NK-92 (cell line): Measurements from ENCODE around the gene GABBR2.

ENCODE experiments used
- DNase-seq: peaks from one replicate; lab custom pipeline; 2025; ENCODE audit not compliant: unreplicated experiment; lab: John Stamatoyannopoulos, UW

Gene GABBR2

DNA sequence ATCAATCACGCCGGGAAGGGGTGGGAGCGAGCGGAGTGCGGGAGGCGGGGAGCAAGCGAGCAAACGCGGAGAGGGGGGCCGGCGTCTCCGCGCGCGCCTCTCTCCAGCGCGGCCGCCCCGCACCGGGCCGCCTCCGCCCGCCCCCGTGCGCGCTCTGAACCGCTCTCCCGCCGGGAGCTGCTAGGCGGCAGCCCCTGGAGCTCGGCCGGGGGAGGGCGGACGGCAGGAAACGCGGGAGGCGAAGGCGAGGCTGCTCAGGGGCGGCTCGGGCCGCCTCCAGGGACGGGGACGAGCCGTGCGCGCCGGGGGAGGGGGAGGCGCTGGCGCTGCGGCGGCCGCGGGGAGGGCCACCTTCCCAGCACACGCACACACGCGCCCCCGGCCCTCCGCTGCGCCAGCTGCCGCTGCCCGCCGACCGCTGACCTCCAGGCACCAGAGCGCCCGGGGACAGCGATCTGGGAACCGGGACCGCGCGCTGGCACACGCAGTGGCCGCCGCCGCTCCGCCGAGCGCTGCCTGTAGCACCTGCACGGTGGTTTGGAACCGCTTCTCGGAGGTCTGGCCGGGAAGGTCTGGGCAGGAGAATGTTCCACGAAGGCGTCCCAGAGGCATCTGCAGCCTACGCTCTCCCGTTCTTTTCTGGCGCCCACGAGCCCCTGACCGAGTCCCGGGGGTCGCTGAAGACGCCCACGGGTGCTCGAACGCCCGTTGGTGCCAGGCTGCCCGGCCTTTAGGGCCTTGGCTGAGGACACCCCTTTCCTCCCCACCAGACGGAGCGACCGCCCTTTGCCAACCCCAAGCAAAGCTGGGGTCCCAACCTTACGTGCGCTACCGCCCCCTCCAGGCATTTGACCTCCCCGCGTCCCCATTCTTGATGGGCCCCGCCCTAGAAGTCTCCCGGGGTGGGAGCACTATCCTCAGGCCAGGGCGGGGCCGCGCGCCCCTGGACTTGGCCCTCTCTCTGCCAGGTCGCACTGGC lies at the start of gene GABBR2:
GABBR2 (minus strand) TSS at position 3 of the 979 bp plus-strand sequence. CDS start 198 bp downstream, outside the sequence.
- no peak for DNase-seq

DNA sequence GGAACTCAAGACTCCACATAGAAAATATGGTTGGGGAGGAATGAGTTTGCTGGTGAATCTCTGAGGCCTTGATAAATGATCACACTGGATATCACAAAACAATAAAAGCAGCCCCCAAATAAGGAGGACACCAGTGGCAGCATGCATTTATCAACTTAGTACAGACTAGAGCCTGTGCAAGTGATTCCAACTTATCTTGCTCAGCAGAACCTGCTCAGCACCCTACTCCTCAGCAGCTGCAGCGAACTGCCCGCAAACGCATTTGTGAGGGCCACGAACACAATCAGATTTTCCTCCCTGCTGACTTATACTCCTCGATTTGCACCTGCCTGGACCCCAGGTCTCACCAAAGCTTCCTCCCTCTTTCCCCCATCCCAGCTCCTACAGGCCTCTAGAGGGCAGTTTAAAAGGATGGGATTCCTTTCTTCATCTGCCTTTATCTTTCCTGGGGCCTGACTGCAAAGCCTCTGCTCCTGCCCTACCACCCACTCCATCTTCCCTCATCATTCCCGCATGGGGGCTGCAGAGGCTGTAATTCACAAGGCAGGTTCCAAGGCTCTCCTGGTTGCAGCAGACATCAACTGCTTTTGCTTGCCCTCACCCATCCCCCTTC lies 46.4 kb upstream of the GABBR2 start:
- no peak for DNase-seq

DNA sequence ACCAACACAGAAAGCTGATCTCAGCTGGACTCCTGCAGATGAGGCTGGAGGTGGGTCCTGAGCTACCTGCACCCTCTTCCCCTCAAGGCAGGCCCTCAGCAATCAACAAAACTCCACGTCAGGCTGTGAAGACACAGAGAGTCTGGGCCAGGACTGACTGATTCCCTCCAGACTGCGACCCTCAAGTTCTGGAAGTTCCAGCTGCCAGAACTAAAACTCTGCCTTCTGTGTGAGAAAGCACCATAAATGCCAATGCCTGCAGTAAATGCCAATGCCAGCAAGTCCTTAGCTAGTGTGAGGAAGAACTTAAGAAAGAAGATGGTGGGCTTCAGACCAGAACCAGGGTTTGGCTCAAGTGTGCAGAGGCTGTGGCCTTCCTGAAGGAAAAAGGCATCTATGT lies 42.5 kb upstream of the GABBR2 start:
- DNase-seq: no peak

DNA sequence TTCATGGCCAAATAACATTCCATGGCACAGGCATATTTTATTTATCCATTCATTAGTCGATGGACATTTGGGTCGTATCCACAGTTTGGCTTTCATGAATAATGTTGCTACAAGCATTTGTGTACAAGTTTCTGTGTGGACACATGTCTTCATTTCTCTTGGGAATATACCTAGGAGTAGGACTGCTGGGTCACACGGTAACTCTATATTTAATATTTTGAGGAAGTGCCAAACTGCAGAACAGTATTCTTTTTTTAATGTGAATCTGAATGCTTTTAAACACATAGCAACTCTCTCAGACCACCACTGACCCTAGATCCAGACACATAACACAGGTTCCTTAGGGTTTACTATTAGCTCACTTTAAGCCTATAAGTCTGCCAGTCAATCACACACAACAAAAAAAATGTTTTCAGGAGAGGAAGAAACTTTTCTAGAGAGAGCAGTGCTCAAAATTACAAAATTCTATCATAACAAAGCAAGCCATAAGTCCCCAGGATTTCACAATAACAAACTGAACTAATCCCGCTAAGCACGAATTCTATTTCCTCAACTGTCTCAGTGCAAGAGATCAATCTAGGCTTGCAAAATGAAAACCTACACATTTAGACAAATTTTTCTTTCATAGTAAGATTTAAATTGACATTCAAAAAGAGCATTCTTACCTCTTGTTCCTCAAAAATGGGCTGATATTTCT lies 41.8 kb upstream of the GABBR2 start:
- no peak for DNase-seq

DNA sequence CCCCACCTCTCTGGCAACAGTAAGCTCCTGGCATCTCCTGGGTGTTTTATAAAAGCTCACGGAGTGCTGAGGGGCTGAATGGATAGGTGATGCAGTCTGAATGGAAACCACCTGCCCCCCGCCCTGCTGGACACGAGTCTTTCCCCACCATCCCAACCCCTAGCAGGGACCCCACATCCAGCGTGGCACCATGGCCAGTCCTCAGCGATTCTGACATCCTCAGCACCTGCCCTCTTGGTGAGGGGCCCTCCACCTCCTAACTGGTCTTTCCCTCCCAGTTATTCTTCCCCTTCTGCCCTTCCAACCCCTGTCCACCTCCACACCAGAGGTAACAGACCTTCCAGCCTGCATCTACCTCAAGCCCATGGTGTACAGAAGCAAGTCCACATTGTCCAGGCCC lies 38.7 kb upstream of the GABBR2 start:
- DNase-seq: no peak

DNA sequence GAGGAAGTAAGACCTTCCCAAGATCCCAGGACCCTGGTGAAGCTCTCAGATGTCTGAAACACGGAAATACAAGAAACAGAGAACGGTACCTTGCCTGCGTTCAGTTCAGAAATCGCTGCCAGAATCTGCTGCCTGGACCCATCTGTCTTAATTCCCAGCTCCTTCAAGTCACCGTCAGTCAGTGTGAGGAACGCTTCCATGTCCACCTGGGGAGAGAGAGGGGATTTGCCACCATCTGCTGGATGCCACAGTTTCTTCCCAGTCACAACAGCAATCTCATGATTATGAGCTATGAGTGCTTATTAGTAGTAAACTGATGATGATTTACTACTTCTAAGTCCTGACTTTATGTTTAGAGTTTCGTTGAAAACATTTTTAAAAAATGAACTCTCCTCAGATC lies 36.7 kb upstream of the GABBR2 start:
- no peak for DNase-seq

DNA sequence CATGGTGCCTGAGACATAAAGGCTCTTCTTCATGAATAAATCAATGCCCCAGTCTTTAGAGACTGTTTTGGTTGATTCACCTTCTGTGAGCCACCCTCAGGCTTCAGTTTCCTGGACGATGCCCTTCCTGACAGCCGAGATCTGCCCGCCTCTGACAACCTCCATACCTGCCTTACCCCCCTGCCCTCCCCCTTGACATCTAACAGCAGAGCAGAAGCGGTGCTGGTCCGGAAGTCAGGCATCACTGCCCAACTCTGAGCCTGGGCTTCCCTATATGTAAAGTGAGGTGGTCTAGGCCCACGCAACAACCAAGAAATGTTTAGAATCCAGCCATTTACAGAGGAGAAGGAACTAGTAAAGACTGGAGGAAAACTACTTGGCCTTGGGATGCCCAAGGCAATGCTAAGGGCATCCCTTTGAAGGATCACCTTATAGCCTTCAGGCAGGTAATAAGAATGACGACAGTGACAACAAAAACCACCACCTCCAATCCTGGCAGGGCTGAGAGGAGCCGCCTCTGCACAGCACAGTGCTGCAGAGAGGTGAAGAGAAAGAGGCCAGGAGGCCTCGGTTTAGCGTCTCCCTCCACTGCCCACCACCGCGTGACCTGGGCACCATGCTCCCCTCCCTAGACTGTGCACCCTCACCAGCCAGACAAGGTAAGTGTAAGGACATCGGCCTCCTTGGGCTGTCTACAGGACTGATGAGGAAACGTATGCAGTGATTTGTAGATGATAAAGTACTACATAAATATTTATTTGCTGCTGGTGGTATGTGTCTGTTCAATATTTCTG lies 35.3 kb upstream of the GABBR2 start:
- no peak for DNase-seq

DNA sequence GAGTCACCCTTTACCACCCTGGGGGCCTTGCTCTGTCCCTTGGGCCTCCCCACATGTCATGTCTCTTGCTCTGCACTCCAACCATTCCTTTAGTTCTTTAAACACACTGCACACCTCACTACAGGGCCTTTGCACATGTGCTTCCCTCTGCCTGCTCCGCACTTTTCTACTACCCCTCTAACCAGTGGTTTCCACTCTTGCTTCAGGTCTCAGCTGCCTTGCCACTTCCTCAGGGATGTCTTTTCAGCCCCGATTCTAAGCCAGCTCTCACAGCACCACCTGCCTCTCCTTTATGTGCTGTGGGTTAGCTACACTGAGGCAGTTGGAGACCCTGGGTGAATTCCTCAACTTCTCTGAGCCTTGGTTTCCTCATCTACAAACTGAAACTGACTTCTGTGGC lies 34.6 kb upstream of the GABBR2 start:
- DNase-seq: no peak

DNA sequence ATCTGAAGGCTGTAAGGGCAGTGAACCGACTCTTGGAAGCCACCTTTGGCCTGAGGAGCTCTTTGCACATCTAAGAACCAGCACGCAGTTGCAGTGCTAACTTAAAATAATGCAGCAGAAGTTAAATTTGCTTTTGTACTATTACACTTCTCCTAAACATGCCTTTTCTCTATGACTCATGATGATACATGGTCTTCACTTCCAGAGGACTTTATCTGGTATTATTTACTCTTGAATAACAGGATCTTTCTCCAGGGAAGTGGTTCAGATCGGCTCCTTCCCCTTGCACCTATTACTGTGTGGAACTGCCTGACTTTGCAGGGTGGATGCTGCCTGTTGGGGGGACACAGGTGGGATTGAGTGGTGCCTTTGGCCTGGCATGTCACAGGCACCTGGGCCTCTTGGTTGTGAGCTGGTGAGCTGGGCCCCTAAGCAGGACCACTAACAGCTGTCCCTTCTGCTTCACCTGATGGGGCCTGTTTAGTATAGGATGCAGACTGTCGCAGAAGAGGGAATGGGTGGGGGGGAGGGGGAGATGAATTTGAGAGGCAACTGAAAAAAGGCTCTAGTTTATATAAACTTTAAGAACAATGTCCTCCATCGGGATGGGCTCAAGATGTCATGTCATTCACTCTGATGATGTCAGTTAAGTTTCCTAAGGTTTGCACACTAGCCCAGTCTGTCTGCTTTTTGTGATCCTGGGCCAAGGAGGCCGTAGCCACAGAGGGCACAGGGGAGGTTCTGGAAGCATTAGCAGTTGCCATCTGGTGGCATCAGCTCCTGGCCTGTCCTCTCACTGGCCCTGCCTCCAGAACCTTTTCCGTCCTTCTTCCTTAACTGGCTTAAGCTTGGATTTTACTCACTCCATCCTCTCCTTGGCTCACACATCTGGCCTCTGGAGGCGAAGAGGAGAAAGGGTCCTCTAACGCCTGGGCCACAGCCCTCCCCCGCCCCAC lies 33.9 kb upstream of the GABBR2 start:
- DNase-seq: no peak

DNA sequence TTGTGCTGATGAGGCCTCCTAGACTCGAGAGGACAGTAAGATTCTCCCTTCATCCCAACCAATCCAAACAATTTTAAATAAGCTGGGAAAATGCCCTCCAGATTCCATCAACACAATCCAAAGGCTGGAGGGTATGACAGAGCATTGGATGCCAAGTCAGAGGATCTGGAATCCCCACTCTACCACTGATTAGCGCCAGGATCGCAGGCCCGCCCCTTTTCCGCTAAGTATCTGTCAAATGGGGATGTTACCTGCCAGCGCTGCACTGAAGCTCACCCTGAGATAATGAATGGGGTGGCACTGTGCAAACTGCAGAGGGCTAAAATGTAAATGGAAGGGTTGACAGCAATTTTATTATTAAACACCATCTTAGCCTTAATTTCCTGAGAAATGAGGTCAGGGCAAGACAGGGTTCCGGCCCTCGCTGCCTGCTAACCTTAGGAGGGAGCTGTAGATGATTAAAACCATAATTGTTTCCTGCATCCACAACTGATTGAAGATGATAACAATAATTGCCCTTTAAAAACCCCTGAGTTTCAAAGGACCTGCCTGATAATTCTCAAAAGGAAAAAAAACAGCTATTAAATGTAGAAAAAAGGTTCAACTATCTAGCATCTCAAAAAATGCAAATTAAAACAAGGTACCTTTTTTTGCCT lies 31.6 kb upstream of the GABBR2 start:
- no peak for DNase-seq

DNA sequence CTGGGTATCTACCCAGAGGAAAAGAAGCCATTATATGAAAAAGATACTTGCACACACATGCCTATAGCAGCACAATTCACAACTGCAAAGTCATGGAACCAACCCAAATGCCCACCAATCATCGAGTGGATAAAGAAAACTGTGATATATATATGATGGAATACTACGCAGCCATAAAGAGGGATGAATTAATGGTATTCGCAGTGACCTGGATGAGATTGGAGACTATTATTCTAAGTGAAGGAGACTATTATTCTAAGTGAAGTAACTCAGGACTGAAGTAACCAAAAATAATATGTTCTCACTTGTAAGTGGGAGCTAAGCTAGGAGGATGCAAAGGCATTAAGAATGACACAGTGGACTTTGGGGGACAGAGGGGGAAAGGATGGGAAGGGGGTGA lies 30.0 kb upstream of the GABBR2 start:
- DNase-seq: no peak

DNA sequence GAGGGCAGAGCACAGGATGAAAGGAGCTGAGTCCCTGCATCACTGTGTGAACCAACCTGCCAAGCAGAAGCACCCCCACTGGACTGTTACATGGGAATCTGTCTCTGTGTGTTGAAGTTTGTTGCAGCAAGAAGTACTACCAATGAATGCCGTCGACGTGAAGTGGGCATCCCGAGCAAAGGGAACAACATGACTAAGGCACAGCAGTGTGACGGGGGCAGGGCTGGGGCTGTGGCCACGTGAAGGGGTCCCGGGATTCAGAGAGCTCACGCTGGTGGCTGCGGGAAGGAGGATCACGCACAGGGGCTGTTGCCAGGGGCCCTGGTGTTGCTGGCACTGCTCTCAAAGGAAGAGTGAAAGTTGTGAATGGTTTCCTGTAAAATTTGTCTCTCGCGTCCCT lies 27.5 kb upstream of the GABBR2 start:
- DNase-seq: no peak

DNA sequence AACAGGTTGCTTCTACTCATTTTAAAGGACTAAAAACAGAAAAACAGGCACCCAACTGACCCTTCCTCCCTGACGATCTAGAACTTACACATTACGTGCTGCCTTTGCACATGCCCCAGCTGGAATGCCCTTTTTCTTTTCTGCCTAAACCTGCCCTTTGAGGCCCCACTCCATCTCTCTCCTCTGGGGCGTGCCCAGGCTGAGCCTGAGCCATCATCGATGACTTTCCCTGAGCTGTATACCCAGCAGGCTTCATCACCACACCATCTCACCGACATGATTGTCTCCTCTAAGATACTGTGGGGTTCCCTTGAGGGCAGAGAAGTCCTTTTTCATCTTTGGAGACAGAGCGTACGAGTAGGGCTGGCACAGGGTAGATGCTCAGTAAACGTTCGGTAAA lies 24.1 kb upstream of the GABBR2 start:
- DNase-seq: no peak

DNA sequence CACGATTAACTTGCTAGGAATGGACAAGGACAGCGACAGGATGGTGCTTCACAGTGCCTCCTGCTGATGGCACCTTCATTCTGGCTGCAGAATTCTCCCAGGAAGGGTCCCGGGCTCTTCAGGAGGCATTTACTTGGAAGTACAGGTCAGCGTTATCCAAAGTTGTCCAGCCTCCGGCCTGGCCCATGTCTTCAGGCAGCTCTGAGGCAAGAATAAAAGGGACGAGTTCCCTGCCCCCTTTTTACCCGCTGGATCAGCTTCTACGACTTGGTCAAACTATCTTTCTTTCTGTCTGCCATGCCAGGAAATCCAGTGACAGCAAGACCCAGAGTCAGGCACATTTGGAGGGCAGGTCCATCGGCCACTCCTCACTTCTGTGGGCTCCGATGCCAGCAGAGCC lies 23.4 kb upstream of the GABBR2 start:
- no peak for DNase-seq

DNA sequence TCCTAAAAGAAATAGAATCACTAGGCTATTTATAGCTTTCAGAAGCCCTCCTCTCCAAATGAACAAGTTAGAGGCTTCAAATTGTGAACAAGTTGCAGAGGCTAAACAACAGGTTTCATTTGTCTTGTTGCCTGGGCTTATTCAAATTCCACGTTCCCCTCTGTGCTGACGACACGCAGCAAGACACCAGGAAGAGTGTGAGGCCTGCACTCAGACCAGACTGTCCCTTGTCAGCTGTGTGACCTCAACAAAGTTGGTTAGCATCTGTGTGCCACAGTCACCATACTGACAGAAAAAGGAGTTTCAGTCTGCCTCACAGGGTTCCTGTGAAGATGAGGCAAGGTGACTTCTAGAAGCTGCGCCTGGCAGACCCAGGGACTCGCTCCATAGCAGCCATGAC lies 22.1 kb upstream of the GABBR2 start:
- no peak for DNase-seq

DNA sequence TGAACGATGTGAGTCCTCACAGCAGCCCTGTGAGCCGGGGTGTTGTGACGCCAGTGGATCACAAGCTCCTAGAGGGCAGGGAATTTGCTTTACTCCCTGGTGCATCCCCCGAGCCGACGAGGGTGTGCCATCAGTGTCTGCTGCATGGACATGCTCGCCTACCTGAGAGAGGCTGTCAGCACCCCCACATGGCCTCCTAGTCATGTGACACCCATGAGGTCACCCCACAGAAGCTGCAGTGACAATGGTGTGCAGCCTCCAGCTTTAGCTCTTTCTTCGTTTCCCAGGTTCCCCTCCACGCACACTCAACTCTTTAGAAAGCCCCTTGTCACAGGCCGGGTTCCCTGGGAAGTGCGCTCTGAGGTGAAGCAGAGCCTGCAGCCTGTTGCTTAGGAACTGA lies 19.8 kb upstream of the GABBR2 start:
- DNase-seq: no peak

DNA sequence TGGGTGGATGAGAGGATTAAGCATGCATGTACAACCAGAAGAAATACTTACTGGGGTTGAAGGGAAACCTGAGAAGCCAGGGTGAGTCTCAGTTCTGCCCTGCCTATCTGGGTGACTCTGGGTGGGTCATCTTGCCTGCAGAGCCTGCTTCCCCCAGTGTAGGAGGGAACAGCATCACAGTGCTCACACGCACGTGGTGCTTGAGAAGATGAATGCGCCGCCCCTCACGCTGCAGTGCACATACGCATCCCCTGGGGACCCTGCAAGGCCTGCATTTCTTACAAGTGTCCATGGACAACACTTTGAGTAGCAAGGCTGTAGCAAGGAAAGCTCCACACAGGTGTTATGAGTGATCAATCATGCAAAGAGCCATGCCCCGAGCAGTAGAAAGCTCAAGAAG lies 18.7 kb upstream of the GABBR2 start:
- DNase-seq: no peak

DNA sequence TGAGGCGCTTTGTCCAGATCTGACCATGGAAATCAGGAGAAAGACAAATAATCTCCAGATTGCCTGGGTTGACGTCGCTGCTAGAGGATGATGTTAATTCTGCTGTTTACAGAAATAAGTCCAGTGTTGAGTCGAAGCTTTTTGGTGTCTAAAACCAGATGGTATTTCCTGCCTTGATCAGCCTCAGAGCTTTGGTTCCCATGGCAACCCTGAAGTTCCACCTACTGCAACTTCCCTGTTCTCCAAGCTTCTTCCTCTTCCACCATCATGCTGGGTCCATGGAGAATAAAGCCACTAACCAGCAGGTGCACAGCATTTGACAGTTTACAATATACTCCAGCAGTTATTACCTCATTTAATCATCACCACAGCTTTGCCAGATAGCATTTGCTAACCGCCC lies 18.0 kb upstream of the GABBR2 start:
- no peak for DNase-seq

DNA sequence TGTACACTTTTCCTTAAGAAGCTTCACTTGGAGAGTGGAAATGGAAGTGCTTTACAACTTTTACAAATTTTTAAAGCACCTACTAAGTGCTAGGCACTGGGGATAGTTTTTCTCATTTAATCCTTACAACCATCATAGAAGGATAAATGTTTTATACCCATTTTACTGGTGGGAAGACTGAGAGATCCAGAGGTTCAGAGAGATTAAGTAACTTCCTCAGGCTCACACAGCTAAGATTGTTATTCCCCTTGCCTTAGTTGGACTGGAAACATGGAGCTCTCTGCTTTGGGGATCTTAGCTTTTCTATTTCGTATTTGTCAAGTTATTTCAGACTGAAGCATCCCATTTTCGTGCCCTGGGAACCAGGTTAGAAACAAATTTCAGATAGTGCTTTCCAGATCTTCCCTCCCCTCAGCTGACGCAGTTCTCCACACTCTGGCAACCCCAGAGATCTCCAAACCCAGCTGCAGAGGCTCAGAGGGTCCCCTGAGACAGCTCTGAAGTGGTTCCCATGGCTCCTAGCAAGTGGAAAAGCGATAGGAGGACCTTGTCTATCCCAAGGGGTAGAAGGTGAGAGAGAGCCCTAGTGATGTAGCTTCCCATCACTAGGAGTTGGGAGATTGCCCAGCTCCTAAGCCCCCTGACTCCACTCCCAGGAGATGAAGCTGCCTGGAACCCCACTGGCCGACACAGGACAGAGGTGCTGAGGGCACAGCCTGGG lies 16.2 kb upstream of the GABBR2 start:
- no peak for DNase-seq
